Measurements from ENCODE around the gene TMEM242. TPM values are rescaled to one million over a fixed set of nuclear protein-coding genes. Genes with fewer than 3 reads are reported as not detected.
A peak's percentile ranks its signal among the peaks of the same experiment; 100 is the strongest.

TMEM242 gene
- total RNA-seq (10 to 100 TPM; 11.0 to 14.7 (median 13.6) TPM), polyA plus RNA-seq (10 to 100 TPM in 2 of 3 donors, 1 to 10 TPM in 1; 7.8 to 14.8 (median 14.0) TPM)
- long read RNA-seq, donor 1, full-length matches to known transcripts = 18 of 23 reads
- long read RNA-seq, donor 1, partial matches to known transcripts = 1 of 23 reads
- long read RNA-seq, donor 1, other reads (novel, unspliced or antisense) = 4 of 23 reads
- long read RNA-seq, donor 2, full-length matches to known transcripts = 24 of 31 reads
- long read RNA-seq, donor 2, partial matches to known transcripts = 1 of 31 reads
- long read RNA-seq, donor 2, other reads (novel, unspliced or antisense) = 6 of 31 reads

- peak; percentile 92 to 96 (median 94) for ATAC-seq
- DNase-seq = peak; percentile 92 to 95
- intact Hi-C loops (cut with DNase I) = loop anchor here (2.0 to 5.0 kb wide), 3 partner anchors 57 to 109 kb away; partner anchors contain the start of gene ZDHHC14 (in 2 of the 2)
- Histone ChIP-seq H3K9me3 (no peaks in the 10 kb centered on the region), H3K27me3 (ENCODE audit: insufficient read depth in 3 of 3, low read length in 2 of 3) (no peaks in the 10 kb centered on the region), H3K4me1 (peaks cover 38% of the 10 kb centered on the region), H3K27ac (peak within 1 kb of the TSS; percentile 99), H3K36me3 (ENCODE audit: insufficient read depth in 1 of 2, low read depth in 1 of 2) (peaks cover 0 to 38% of the 10 kb centered on the region in 2 donors), H3K4me3 (peak within 1 kb of the TSS; percentile 78)
- TF ChIP-seq CTCF (IDR thresholded peaks at IDR 0.05) = peak; percentile 42
- WGBS, 3 donors = 0% methylated on average over 38 to 42 of the region's 42 CpGs
Measured at GRCh38 chr6:157323255-157323965, at the start of gene TMEM242. TMEM242 (minus strand) TSS chr6:157323519; CDS start chr6:157323499, 20 bp downstream.

GRCh38 chr6:157372501-157373280 is 49.4 kb upstream of the TMEM242 start:
- no peak for TF ChIP-seq CTCF (IDR thresholded peaks at IDR 0.05)
- Histone ChIP-seq H3K4me3 (no peak overlapping the region), H3K27me3 (ENCODE audit: insufficient read depth in 3 of 3, low read length in 2 of 3) (no peaks in the 10 kb centered on the region), H3K27ac (no peak overlapping the region), H3K9me3 (no peaks in the 10 kb centered on the region), H3K36me3 (ENCODE audit: insufficient read depth in 1 of 2, low read depth in 1 of 2) (no peaks in the 10 kb centered on the region), H3K4me1 (peaks cover 5% of the 10 kb centered on the region)
- intact Hi-C loops (cut with DNase I) = no loop called here
- 88 to 92% (median 91%) methylated on average over 10 of the region's 10 CpGs for WGBS, 3 donors
- DNase-seq (no peak), ATAC-seq (no peak)

GRCh38 chr6:157370755-157371154 is 47.4 kb upstream of the TMEM242 start:
- Histone ChIP-seq H3K9me3 (no peaks in the 10 kb centered on the region), H3K36me3 (ENCODE audit: insufficient read depth in 1 of 2, low read depth in 1 of 2) (no peaks in the 10 kb centered on the region), H3K27me3 (ENCODE audit: insufficient read depth in 3 of 3, low read length in 2 of 3) (no peaks in the 10 kb centered on the region), H3K27ac (no peak overlapping the region), H3K4me3 (no peak overlapping the region), H3K4me1 (no peaks in the 10 kb centered on the region)
- 81 to 90% (median 81%) methylated on average over 1 of the region's 1 CpG for WGBS, 3 donors
- TF ChIP-seq CTCF (IDR thresholded peaks at IDR 0.05) = no peak
- DNase-seq (no peak), ATAC-seq (no peak)
- intact Hi-C loops (cut with DNase I) = no loop called here

- no peak for TF ChIP-seq CTCF (IDR thresholded peaks at IDR 0.05)
- Histone ChIP-seq H3K9me3 (no peaks in the 10 kb centered on the region), H3K27ac (no peak overlapping the region), H3K36me3 (ENCODE audit: insufficient read depth in 1 of 2, low read depth in 1 of 2) (no peaks in the 10 kb centered on the region), H3K27me3 (ENCODE audit: insufficient read depth in 3 of 3, low read length in 2 of 3) (no peaks in the 10 kb centered on the region), H3K4me1 (no peaks in the 10 kb centered on the region), H3K4me3 (no peak overlapping the region)
- intact Hi-C loops (cut with DNase I) = no loop called here
- DNase-seq (no peak), ATAC-seq (no peak)
- WGBS, 3 donors = 81 to 91% (median 83%) methylated on average over 7 of the region's 7 CpGs
Measured at GRCh38 chr6:157368359-157369049, 45.2 kb upstream of the TMEM242 start.
